ENCODE results near the gene CYTH3.

DNA sequence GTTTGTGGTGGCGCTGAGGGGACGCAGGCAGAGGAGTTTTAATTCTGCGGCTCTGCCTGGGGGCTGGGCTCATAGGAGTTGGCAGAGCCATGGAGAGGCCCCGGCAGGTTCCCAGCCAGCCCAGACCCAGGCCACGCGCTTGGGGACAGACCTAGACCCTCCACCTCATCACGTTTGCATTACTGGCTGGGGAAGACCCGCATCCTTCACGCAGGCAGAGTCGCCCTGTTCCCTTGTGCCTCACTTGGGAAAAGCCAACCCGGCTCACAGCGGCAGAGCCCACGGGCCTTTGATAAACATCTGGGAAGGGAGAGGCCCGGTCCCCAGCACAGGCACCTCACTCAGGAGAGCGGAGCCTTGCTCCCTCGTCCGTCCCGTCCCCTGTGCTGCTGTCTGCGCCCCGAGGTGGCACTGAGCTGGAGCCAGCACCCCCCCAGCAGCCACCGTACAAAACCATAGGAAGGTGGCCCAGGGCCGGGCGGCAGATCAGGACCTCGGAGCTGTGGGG is 112.8 kb downstream of the CYTH3 start:
- TF ChIP-seq, protein P1, sequence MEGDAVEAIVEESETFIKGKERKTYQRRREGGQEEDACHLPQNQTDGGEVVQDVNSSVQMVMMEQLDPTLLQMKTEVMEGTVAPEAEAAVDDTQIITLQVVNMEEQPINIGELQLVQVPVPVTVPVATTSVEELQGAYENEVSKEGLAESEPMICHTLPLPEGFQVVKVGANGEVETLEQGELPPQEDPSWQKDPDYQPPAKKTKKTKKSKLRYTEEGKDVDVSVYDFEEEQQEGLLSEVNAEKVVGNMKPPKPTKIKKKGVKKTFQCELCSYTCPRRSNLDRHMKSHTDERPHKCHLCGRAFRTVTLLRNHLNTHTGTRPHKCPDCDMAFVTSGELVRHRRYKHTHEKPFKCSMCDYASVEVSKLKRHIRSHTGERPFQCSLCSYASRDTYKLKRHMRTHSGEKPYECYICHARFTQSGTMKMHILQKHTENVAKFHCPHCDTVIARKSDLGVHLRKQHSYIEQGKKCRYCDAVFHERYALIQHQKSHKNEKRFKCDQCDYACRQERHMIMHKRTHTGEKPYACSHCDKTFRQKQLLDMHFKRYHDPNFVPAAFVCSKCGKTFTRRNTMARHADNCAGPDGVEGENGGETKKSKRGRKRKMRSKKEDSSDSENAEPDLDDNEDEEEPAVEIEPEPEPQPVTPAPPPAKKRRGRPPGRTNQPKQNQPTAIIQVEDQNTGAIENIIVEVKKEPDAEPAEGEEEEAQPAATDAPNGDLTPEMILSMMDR (IDR thresholded peaks at IDR 0.05) = no peak
- TF ChIP-seq POLR2A (IDR thresholded peaks at IDR 0.05) = no peak
